Endothelial cell (in vitro differentiated cells): ENCODE measurements around the gene APPL2. TPM values are rescaled to one million over a fixed set of nuclear protein-coding genes. Genes with fewer than 3 reads are reported as not detected.

ENCODE experiments used
- DNase-seq: peaks from one replicate; pipeline ENCODE4 v3.0.0; 2021; ENCODE audit warnings: low spot score
- H3K27ac Mint-ChIP-seq: one replicate; pipeline ENCODE4 v1.8.0; 2021; ENCODE audit warnings: mixed read lengths, inconsistent platforms; ENCODE audit not compliant: unreplicated experiment
- H3K27me3 Mint-ChIP-seq: one replicate; pipeline ENCODE4 v1.8.0; 2021; ENCODE audit warnings: mild to moderate bottlenecking, moderate library complexity, mixed read lengths, inconsistent platforms; ENCODE audit not compliant: unreplicated experiment
- H3K36me3 Mint-ChIP-seq: one replicate; pipeline ENCODE4 v1.8.0; 2021; ENCODE audit warnings: mild to moderate bottlenecking, low read depth, mixed read lengths, inconsistent platforms; ENCODE audit not compliant: unreplicated experiment
- H3K4me1 Mint-ChIP-seq: one replicate; pipeline ENCODE4 v1.8.0; 2021; ENCODE audit warnings: mild to moderate bottlenecking, mixed read lengths, inconsistent platforms; ENCODE audit not compliant: unreplicated experiment
- H3K4me3 Mint-ChIP-seq: one replicate; pipeline ENCODE4 v1.8.0; 2021; ENCODE audit warnings: mild to moderate bottlenecking, mixed read lengths, inconsistent platforms; ENCODE audit not compliant: unreplicated experiment
- H3K9me3 Mint-ChIP-seq: one replicate; pipeline ENCODE4 v1.8.0; 2021; ENCODE audit warnings: mixed read lengths, inconsistent platforms; ENCODE audit not compliant: unreplicated experiment
- CTCF ChIP-seq: fragments of 200-600 bp; sonication (generic); IDR thresholded peaks from one replicate; pipeline ENCODE4 v1.5.0; 2021; ENCODE audit warnings: antibody characterized with exemption; ENCODE audit not compliant: unreplicated experiment
- total RNA-seq: library from RNA; stranded (reverse); fragmentation: NEBNext Ultra II Directional; extraction: Animal tissue kit (Norgen Biotek cat#: 25700); gene quantifications from one replicate; pipeline ENCODE4 v1.2.1, GENCODE V29; 2021; ENCODE audit not compliant: unreplicated experiment

Gene APPL2
- total RNA-seq, 1 donor from 2014 or later, result 44.7 TPM

DNA sequence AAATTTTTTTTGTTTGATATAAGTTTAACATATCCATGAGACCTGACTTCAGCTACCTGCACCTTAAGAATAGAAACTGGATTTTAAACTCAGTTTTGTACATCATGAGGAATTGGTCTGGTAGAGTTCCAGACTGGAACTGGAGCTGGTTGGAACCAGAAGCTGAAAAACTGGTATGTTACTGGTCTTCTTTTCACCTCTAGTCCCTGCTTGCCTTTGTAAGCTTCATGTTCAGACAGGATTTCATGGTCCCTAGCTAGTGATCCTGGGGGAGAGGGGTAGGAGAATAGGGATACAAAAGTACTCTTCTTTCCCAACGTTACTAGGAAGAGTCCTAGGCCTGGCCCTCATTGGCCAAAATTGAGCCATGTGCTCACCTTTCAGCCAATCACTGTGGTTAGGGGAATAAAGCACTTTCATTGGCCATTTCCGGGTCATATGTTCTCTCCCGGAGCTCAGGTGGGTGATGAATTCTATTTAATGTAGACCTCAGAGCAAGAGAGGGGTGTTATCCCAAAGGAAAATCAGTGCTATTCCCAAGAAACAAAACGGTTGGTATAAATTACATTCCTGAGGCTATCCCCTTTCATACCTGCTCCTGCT is 36.9 kb upstream of the APPL2 start:
- Mint-ChIP-seq H3K9me3 (no peaks in the 10 kb centered on the region), H3K36me3 (no peaks in the 10 kb centered on the region), H3K27ac (no peak overlapping the region), H3K4me1 (peaks cover 3% of the 10 kb centered on the region), H3K27me3 (no peaks in the 10 kb centered on the region), H3K4me3 (no peak overlapping the region)
- DNase-seq, result no peak
- no peak for TF ChIP-seq CTCF

GRCh38 chr12:105272152-105272551 is 36.2 kb upstream of the APPL2 start:
- no peaks in the 10 kb centered on the region for H3K9me3 Mint-ChIP-seq

DNA sequence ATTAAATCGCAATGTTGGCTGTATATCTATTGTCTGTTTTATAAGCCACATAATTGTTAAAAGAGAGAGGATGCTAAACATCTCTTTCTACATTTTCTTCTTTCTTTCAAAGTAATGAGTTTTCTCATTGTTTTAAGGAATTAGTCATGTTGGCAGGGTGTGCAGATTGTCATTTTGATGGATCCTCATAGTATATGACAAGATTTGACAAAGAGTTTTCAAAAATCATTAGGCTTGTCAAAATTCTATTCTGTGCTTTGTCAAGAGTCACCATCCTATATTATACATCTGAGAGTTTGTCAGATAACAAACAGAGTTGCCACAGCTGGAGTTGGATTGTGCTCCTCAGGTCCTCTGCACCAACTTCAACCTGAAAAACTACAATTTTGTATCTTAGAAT is 35.4 kb upstream of the APPL2 start:
- H3K4me3 Mint-ChIP-seq, result no peak overlapping the region
- peaks cover 3% of the 10 kb centered on the region for H3K4me1 Mint-ChIP-seq
- H3K27ac Mint-ChIP-seq, result no peak overlapping the region
- H3K9me3 Mint-ChIP-seq, result no peaks in the 10 kb centered on the region
- DNase-seq, result no peak
- no peaks in the 10 kb centered on the region for H3K27me3 Mint-ChIP-seq
- no peak for TF ChIP-seq CTCF
- no peaks in the 10 kb centered on the region for H3K36me3 Mint-ChIP-seq

More at GRCh38 chr12:105272152-105272551, 36.2 kb upstream of the APPL2 start:
- no peaks in the 10 kb centered on the region for H3K36me3 Mint-ChIP-seq
- TF ChIP-seq CTCF, result no peak
- H3K4me3 Mint-ChIP-seq, result no peak overlapping the region
- H3K27ac Mint-ChIP-seq, result no peak overlapping the region
- H3K4me1 Mint-ChIP-seq, result peaks cover 3% of the 10 kb centered on the region
- DNase-seq, result no peak
- H3K27me3 Mint-ChIP-seq, result no peaks in the 10 kb centered on the region

- no peak for TF ChIP-seq CTCF
Observed at GRCh38 chr12:105270671-105271255, 34.8 kb upstream of the APPL2 start.

DNA sequence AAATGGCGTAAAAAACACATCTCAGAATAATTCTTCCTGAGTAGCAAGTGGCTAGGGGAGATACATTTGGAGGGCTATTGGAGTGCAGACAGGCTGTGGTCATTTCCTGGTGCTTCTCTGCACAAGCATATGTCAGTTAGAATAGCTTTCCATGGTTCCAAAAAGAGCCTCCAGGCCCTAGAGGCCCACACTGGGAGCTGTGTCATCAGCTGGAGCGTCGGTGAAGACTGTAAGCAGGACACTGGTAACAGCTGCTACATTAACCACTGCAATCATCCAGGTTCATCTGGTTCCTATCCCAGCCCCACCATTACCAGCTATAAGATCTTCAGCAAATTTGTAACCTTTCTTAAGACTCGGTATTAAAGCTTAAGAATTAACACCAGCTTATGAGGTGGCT is 31.7 kb upstream of the APPL2 start:
- no peak overlapping the region for H3K4me3 Mint-ChIP-seq
- no peak for TF ChIP-seq CTCF
- no peak overlapping the region for H3K27ac Mint-ChIP-seq
- H3K4me1 Mint-ChIP-seq, result peaks cover 2% of the 10 kb centered on the region
- DNase-seq, result no peak
- no peaks in the 10 kb centered on the region for H3K27me3 Mint-ChIP-seq
- H3K36me3 Mint-ChIP-seq, result no peaks in the 10 kb centered on the region
- no peaks in the 10 kb centered on the region for H3K9me3 Mint-ChIP-seq

More at GRCh38 chr12:105270671-105271255, 34.8 kb upstream of the APPL2 start:
- no peak for DNase-seq
- H3K4me3 Mint-ChIP-seq, result no peak overlapping the region
- no peaks in the 10 kb centered on the region for H3K36me3 Mint-ChIP-seq
- H3K4me1 Mint-ChIP-seq, result peaks cover 2% of the 10 kb centered on the region
- no peak overlapping the region for H3K27ac Mint-ChIP-seq
- no peaks in the 10 kb centered on the region for H3K27me3 Mint-ChIP-seq
- H3K9me3 Mint-ChIP-seq, result no peaks in the 10 kb centered on the region
